ENCODE measurements around the gene DAGLA. TPM values are rescaled to one million over a fixed set of nuclear protein-coding genes. Genes with fewer than 3 reads are reported as not detected.

DAGLA gene
- polyA plus RNA-seq, 1 experiment: 2.5 TPM

DNA sequence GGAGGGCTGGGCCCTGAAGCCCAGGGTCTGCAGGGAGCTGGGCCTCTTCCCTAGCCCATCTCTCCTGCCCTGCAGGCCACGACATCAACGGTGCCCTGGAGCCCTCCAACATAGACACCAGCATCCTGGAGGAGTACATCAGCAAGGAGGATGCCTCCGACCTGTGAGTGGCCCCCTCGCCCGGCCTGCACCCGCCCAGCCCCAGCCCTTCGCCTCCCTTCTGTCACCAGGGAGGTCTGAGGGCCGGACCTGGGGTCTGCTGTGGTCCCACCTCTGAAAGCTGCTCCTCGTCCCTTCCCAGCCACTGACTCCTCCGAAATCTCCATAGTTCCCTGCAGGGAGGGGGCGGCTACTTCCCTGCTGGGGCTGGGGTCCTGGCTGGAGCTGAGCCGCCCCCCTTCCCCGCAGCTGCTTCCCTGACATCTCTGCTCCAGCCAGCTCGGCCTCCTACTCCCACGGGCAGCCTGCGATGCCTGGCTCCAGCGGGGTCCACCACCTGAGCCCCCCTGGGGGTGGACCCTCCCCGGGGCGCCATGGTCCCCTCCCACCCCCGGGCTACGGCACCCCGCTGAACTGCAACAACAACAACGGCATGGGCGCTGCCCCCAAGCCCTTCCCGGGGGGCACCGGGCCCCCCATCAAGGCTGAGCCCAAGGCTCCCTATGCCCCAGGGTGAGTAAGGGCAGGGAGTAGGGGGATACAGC lies 85.5 kb downstream of the DAGLA start:
- TF ChIP-seq, protein P1, sequence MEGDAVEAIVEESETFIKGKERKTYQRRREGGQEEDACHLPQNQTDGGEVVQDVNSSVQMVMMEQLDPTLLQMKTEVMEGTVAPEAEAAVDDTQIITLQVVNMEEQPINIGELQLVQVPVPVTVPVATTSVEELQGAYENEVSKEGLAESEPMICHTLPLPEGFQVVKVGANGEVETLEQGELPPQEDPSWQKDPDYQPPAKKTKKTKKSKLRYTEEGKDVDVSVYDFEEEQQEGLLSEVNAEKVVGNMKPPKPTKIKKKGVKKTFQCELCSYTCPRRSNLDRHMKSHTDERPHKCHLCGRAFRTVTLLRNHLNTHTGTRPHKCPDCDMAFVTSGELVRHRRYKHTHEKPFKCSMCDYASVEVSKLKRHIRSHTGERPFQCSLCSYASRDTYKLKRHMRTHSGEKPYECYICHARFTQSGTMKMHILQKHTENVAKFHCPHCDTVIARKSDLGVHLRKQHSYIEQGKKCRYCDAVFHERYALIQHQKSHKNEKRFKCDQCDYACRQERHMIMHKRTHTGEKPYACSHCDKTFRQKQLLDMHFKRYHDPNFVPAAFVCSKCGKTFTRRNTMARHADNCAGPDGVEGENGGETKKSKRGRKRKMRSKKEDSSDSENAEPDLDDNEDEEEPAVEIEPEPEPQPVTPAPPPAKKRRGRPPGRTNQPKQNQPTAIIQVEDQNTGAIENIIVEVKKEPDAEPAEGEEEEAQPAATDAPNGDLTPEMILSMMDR (IDR thresholded peaks at IDR 0.05; ENCODE audit: insufficient read depth, low read depth, low read length): no peak
- peaks cover 7% of the 10 kb centered on the region for H3K27me3 ChIP-seq (ENCODE audit: control insufficient read depth, insufficient read depth, low read length)
- ChIA-PET POLR2A (no interaction called here), CTCF (interaction anchor here (0.7 to 2.6 kb wide), 6 partner anchors 15 to 31 kb away, joined by 3 to 9 read pairs (median 4); no protein-coding TSS in a partner anchor)
- DNase-seq (ENCODE audit: low read depth): no peak
- no peaks in the 10 kb centered on the region for H3K36me3 ChIP-seq (ENCODE audit: control insufficient read depth, insufficient read depth, low read length)
- no peak overlapping the region for H3K4me3 ChIP-seq (ENCODE audit: low read depth, low read length)

- DNase-seq (ENCODE audit: low read depth): no peak
- TF ChIP-seq, protein P1 (IDR thresholded peaks at IDR 0.05; ENCODE audit: insufficient read depth, low read depth, low read length): no peak
- H3K27me3 ChIP-seq (ENCODE audit: control insufficient read depth, insufficient read depth, low read length): peaks cover 7% of the 10 kb centered on the region
- H3K36me3 ChIP-seq (ENCODE audit: control insufficient read depth, insufficient read depth, low read length): no peaks in the 10 kb centered on the region
- no peak overlapping the region for H3K4me3 ChIP-seq (ENCODE audit: low read depth, low read length)
- POLR2A ChIA-PET: no interaction called here
- CTCF ChIA-PET: interaction anchor here (0.6 to 1.9 kb wide), 6 partner anchors 8 to 32 kb away, joined by 3 to 7 read pairs (median 3); no protein-coding TSS in a partner anchor
Measured at GRCh38 chr11:61766353-61766841, 86.2 kb downstream of the DAGLA start.

DNA sequence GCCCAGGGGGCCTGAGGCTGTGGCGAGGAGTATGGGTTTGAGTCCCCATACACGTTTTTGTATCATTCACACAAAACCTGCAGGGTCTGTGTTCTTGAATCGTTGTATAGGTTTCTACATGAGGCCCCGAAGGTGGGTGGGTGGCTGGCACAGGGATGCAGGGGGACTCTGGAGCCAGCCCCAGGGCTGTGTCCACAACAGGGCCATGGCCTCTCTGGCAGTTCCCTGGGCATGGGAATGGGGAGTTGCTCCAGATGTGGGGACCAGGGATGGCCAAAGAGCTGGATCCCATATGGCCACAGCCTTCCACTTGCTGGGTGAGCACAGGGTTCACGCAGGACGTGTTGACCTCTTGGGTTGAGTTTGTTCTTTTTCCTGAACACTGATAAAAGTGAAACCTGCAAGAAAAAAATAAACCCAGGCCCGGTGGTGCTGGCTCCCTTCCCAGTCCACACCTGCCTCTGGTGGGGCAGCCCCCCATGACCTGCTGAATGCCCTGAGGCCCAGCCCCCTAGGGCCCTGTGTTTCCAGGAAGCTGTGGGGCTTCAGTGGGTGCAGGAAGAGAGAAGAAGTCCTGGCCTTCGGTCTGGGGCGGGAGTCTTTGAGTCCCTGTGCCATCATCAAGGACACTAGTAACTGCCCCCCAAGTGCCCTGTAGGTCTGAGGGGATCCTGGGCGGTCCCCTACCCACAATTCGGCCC lies 88.3 kb downstream of the DAGLA start:
- ChIA-PET CTCF (interaction anchor here (0.7 to 1.9 kb wide), 5 partner anchors 12 to 35 kb away, joined by 3 to 7 read pairs (median 3); no protein-coding TSS in a partner anchor), POLR2A (no interaction called here)

GRCh38 chr11:61769169-61769920 lies 89.2 kb downstream of the DAGLA start:
- DNase-seq (ENCODE audit: low read depth): no peak
- no peaks in the 10 kb centered on the region for H3K36me3 ChIP-seq (ENCODE audit: control insufficient read depth, insufficient read depth, low read length)
- H3K27me3 ChIP-seq (ENCODE audit: control insufficient read depth, insufficient read depth, low read length): no peaks in the 10 kb centered on the region
- POLR2A ChIA-PET: no interaction called here
- no peak overlapping the region for H3K4me3 ChIP-seq (ENCODE audit: low read depth, low read length)
- CTCF ChIA-PET: interaction anchor here (0.7 to 1.9 kb wide), 5 partner anchors 11 to 36 kb away, joined by 3 to 7 read pairs (median 4); no protein-coding TSS in a partner anchor
- TF ChIP-seq, protein P1 (IDR thresholded peaks at IDR 0.05; ENCODE audit: insufficient read depth, low read depth, low read length): peak; percentile 60

More for the DNA sequence above, 88.3 kb downstream of the DAGLA start:
- Histone ChIP-seq H3K4me3 (ENCODE audit: low read depth, low read length) (no peak overlapping the region), H3K36me3 (ENCODE audit: control insufficient read depth, insufficient read depth, low read length) (no peaks in the 10 kb centered on the region), H3K27me3 (ENCODE audit: control insufficient read depth, insufficient read depth, low read length) (no peaks in the 10 kb centered on the region)
- no peak for DNase-seq (ENCODE audit: low read depth)
- TF ChIP-seq, protein P1 (IDR thresholded peaks at IDR 0.05; ENCODE audit: insufficient read depth, low read depth, low read length): no peak

Measured in BJ (cell line).